Amniotic epithelial cell (primary cell): Measurements from ENCODE around the gene ATP6V0B.

Source experiments
- DNase-seq: peaks from one replicate; pipeline ENCODE4 v3.0.0-alpha.2; 2010; ENCODE audit warnings: low read depth

ATP6V0B gene

GRCh38 chr1:43946236-43947060 lies 28.3 kb upstream of the ATP6V0B start, which contains the start of gene IPO13:
Gene IPO13 (plus strand): TSS chr1:43946950. CDS start chr1:43947601, 651 bp downstream.
- DNase-seq: peak; percentile 93

DNA sequence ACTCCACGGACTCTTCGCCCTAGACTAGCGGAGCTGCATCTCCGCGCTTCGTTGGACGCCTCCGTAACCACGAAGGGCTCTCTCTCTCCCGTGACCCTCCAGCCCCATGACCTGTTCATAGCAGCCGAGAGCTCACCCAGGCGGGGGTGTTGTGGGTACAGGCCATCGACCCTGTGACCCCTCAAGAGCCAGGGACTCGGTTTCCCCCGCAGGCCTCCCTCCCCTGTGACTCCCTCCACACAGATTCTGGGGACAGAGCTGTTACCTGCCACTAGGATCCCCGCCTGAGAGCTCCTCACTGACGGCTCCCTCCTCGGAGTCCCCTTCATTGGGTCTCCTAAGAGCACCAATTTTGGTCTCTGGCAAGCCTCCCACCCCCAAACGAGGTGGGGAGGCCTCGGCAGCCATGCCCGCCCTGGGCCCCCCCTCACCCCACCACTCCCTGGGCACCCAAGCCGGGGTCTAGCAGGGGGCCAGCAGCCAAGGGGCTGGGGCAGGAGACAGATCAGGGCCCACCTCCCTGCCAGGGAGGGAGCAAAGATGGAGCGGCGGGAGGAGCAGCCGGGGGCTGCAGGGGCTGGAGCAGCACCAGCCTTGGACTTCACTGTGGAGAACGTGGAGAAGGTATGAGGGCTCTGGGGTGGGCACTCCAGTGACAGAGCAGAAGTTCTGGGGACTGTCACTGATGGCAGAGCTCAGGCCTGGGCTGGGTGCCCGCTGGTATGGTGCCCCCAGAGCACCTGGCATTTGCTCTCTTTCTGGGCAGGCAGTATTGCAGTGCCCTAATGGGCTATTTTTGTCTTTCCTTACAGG lies 27.5 kb upstream of the ATP6V0B start:
- no peak for DNase-seq

- DNase-seq: no peak
These were observed 26.8 kb upstream of the ATP6V0B start for GRCh38 chr1:43947874-43948437.

GRCh38 chr1:43949678-43950077 lies 25.1 kb upstream of the ATP6V0B start:
- peak; percentile 44 for DNase-seq

GRCh38 chr1:43951021-43951985 lies 23.5 kb upstream of the ATP6V0B start:
- DNase-seq: no peak

- DNase-seq: no peak
These were observed 21.9 kb upstream of the ATP6V0B start for GRCh38 chr1:43952731-43953346.

GRCh38 chr1:43953361-43953760 lies 21.4 kb upstream of the ATP6V0B start:
- no peak for DNase-seq

GRCh38 chr1:43954036-43954435 lies 20.7 kb upstream of the ATP6V0B start:
- no peak for DNase-seq

GRCh38 chr1:43956234-43956633 lies 18.5 kb upstream of the ATP6V0B start:
- no peak for DNase-seq

DNA sequence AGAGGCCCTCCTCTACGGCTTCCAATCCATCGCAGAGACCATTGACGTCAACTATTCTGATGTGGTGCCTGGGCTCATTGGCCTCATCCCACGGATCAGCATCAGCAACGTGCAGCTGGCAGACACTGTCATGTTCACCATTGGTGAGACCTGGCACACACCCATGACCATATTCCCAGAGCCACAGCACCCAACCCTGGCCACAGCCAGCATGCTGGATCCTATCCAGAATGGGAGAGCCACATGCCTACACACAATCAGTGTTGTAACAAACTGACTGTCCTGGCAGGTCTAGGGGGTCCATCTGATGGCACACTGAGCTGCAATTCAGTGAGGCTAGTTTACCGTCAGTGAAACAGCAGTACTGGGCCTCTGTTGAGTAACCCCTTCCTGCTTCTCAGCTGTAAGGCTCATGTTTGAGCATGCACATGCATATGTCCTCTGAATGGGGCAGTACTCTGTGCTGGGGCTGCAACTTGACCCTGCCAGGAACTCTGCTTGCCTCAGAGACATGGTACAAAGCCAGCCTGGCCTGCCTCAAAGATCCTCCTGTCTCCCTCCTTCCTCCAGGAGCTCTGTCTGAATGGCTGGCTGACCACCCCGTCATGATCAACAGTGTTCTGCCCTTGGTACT lies 17.2 kb upstream of the ATP6V0B start:
- DNase-seq: no peak

DNA sequence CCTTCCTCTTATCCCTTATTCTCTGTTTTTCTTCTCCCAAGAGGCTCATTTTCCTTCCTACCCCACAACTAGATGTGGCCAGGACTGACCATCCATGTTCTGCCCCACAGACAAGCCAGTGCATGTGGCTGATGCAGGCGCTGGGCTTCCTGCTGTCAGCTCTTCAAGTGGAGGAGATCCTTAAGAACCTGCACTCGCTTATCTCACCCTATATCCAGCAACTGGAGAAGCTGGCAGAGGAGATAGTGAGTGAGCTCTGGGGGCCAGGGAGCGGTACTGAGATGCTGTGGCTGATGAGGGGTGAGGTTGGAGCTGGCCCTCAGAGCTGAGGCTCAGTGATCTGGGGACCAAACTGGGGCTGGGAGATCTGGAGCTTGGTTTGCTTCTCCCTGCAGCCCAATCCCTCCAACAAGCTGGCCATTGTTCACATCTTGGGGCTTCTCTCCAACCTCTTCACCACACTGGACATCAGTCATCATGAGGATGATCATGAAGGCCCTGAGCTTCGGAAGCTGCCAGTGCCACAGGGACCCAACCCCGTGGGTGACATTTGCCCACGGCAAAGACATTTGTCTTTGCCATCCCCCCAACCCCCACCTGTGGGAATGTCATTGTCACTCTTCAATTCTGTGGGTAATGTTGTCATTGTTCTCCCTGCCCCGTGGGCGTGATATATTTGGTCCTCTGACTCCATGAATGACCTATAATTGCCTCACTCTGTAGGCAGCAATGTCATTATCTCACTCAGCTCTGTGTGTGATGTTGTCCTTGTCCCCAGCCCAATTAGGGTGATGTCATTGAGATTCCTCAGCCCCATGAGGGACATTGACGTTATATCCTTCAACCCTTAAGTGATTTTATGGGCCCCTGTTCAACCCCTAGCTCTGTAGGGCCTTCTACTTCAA lies 16.2 kb upstream of the ATP6V0B start:
- no peak for DNase-seq

DNA sequence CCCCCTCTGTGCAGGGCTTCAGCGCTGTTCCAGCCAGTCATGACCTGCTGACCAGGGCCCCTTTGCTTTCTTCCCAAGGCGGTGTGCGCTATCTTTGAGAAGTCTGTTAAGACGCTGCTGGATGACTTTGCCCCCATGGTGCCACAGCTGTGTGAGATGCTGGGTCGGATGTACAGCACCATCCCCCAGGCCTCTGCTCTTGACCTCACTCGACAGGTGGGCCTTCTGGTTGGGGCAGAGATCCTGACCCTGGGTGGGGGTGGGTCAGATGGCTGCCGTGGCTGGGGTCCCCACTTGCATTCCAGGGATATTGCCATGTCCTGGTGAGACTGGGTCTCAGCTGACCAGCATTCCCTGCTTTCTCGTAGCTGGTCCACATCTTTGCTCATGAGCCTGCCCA lies 14.0 kb upstream of the ATP6V0B start:
- DNase-seq: no peak

DNA sequence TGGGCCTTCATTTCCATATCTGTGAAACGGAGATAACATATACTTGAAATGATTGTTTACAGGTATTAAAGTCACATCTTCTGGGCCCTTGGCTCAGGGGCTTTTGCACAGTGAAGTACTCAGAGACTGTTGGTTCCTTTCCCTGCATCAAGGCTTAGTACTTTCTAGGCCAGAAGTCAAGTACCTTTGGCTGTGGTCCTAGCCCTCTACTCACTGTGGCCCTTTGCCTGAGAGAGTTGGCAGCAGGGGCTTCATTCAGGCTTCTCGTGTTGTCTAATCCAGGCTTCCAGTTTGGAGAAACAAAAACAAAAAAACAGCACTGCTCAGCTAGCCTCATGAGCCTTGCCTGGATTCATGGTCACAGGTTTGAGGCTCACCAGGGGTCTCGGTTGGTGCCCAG lies 13.1 kb upstream of the ATP6V0B start:
- no peak for DNase-seq

- DNase-seq: no peak
These were observed 12.4 kb upstream of the ATP6V0B start for GRCh38 chr1:43962324-43962723.

GRCh38 chr1:43963006-43963405 lies 11.8 kb upstream of the ATP6V0B start:
- no peak for DNase-seq

DNA sequence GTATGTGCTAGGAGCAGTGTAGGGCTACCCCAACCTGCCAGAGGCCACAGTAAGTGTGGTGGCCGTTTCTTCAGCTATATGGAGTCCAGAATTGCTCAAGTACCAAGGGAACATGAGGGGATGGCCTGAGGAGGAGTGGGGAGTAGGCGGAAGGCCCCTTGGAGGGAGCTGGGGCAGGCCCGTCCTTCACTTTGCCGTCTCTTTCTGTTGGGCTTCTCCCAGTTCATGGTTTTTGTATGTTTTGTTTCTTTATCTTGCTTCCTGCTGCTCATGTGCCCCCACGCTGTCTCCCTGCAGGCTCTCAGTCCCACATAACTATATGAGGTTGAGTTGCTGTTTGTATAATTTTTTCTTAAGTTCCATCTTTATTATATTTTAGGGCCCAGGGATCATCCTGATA lies 10.9 kb upstream of the ATP6V0B start:
- DNase-seq: no peak

DNA sequence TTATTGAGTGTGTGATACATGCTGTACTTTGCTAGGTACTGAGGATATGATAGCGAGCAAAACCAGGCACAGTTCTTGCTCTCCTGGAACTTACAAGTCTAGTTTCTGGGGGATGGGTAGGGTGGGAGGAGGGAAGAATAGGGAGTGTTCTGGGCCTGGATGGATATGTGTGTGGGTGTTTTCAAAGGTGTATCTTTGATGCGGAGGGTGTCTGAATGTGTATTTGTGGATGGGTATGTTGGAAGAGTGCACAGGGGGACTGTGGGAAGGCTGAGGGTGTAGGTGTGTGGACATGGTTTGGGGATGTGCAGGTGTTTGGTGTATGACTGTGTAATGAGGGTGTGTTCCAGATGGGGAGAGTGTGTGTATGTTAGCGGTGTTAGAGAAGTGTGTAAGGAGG lies 9.4 kb upstream of the ATP6V0B start:
- DNase-seq: no peak

GRCh38 chr1:43968348-43968948 lies 6.3 kb upstream of the ATP6V0B start:
- DNase-seq: peak; percentile 53

DNA sequence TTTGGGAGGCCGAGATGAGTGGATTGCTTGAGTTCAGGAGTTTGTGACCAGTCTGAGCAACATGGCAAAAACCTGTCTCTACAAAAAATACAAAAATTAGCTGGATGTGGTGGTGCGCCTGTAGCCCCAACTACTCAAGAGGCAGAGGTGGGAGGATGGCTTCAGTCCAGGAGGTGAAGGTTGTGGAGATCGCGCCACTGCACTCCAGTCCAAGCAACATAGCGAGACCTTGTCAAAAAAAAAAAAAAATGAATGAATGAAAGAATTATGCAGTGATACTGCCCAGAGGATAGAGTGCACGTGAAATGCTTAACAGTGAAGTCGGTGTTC lies 5.4 kb upstream of the ATP6V0B start:
- no peak for DNase-seq
